ENCODE data around the gene DNAJB1.

The DNAJB1 gene

DNA sequence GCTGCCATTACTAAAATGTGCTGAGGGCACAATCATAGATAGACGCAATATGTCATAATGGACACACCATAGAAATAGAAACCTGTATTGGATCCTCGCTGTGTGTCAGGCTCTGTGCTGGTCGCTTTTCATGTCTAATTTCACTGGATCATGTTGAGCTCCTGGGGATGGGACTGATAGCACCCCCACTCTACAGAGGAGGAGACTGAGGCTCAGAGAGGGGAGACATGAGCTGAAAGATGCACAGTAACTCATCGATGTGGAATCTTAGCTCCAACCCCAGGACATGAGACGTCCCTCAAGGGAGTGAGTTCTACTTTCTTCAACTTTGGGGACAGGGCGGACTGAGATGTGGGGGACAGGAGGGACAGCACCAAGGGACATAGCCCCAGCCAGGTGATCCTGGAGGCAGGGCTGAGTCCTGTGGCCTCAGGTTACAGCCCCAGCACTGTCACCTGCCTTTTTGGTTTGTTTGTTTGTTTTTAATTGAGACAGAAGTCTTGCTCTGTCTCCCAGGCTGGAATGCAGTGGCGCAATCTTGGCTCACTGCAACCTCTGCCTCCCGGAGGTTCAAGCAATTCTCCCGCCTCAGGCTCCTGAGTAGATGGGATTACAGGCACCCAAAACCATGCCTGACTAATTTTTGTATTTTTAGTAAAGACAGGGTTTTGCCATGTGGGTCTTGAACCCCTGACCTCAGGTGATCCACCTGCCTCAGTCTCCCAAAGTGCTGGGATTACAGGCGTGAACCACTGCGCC lies 15.7 kb downstream of the DNAJB1 start:
- TF ChIP-seq, protein P1, sequence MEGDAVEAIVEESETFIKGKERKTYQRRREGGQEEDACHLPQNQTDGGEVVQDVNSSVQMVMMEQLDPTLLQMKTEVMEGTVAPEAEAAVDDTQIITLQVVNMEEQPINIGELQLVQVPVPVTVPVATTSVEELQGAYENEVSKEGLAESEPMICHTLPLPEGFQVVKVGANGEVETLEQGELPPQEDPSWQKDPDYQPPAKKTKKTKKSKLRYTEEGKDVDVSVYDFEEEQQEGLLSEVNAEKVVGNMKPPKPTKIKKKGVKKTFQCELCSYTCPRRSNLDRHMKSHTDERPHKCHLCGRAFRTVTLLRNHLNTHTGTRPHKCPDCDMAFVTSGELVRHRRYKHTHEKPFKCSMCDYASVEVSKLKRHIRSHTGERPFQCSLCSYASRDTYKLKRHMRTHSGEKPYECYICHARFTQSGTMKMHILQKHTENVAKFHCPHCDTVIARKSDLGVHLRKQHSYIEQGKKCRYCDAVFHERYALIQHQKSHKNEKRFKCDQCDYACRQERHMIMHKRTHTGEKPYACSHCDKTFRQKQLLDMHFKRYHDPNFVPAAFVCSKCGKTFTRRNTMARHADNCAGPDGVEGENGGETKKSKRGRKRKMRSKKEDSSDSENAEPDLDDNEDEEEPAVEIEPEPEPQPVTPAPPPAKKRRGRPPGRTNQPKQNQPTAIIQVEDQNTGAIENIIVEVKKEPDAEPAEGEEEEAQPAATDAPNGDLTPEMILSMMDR (IDR thresholded peaks at IDR 0.05; ENCODE audit: control insufficient read depth, extremely low read depth, insufficient read depth): no peak
- no peak overlapping the region for H3K4me3 ChIP-seq (ENCODE audit: low read depth, low read length)
- DNase-seq (ENCODE audit: low read depth): no peak

DNA sequence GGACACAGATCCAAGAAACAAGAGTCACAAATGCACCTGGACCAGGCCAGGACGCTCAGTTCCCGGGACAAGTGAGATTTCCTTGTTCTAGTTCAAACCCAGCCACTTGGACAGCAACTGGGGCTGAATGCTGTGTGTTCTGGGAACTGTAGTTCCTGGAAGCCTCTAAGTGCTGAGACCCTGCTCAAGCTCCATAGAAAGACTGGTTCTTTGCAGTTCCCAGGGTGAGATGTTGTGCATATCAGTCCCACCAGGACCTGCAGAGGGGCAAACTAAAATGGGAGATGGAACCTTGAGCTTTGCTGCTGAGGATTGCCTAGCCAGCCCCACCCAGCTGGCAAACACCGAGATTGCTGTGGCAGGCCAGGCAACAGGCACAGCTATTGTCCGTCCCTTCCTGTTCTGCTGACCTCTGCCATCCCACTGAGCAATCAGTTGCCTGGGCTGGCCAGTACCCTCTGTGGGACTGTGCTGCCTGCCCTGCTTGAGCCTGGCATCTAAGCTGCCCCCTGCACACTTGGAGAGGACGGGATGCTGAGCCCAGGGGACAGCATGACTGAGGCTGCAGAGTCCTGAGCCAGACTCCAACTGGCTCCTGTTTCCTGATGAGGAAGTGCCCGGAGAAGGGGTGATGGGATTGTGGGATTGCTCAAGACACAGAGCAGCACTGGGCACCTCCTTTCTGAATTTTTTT lies 20.8 kb downstream of the DNAJB1 start:
- no peak for DNase-seq (ENCODE audit: low read depth)
- TF ChIP-seq, protein P1 (IDR thresholded peaks at IDR 0.05; ENCODE audit: control insufficient read depth, extremely low read depth, insufficient read depth): no peak
- H3K4me3 ChIP-seq (ENCODE audit: low read depth, low read length): no peak overlapping the region

DNA sequence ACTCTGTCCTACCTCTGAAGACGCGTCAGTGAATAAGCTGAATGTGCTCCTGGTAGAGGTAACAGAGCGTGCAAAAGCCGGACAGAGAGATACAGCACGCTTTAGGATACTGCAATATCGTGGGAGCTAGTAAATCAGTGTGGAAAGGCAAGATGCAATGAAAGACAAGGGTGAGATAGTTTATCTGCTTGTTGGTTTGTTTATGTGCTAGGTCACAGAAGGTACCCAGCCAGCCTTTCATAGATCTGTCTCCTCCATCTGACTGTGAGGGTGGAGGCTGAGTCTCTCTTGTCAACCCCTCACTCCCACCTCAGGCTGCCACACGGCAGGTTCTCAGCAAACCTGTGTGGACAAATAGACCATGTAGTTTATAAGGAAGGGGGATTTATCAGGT lies 21.4 kb downstream of the DNAJB1 start:
- no peak overlapping the region for H3K4me3 ChIP-seq (ENCODE audit: low read depth, low read length)
- DNase-seq (ENCODE audit: low read depth): no peak
- TF ChIP-seq, protein P1 (IDR thresholded peaks at IDR 0.05; ENCODE audit: control insufficient read depth, extremely low read depth, insufficient read depth): no peak

DNA sequence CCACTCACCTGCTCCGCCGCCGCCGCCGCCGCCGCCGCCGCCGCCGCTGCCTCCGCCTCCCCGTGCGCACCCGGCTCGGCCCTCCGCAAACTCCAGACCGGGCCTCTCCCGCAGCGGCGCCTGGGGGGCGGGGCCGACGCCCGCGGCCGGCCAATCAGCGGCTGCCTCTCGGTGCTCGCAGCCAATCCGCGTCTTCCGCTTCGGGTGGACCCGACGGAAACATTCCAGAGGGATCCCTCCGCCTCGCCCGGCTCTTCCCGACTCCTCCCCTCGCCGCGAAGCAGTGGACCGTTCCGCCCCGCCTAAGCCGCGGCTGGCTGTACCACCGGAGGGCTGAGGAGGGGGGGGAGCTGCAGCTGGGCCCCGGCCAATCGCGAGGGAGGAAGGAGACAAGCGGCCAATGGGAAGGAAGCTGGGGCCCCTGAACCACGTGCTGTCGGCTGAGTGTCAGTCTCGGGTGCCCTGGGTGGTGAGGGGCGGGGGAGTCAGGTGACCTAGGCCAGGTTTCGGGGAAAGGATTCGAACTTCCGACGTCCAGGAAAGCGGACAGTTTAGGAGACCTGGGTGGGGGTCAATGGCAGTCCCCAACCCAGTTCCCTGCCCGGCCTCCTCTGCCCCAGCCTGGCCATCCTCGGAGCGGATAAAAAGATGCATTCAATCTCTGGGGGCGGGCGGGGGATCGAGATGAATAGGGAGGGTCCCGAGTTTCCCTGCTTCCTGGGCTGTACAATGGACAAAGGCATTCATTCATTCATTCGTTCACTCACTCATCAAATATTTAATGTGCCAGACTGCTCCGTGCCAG lies 22.0 kb downstream of the DNAJB1 start, which contains the start of gene GIPC1:
Gene GIPC1, minus strand, starts transcription at position 99 of the 805 bp plus-strand sequence. CDS start 13,151 bp downstream, outside the sequence.
- H3K4me3 ChIP-seq (ENCODE audit: low read depth, low read length): peak within 1 kb of the TSS; percentile 85
- peak; percentile 97 for DNase-seq (ENCODE audit: low read depth)
- TF ChIP-seq, protein P1 (IDR thresholded peaks at IDR 0.05; ENCODE audit: control insufficient read depth, extremely low read depth, insufficient read depth): no peak

DNA sequence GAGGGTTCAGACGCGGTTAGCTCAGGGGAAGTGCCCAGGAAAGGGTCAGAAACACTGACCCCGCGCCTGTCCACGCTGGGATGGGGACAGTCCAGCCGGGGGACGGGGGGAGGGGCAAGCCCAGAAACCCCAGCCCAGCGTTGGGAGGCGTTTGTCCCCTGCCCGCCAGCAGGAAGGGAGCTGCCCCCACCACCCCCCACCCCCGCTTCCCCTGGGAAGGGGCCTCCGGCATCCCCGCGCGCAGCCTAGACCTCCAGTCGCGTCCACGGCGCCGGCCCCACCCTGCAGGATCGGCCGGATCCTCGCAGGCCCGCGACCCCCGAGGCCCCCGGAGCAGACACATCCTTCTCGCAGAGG lies 22.5 kb downstream of the DNAJB1 start:
- DNase-seq (ENCODE audit: low read depth): no peak
- peak overlapping the region; percentile 85 for H3K4me3 ChIP-seq (ENCODE audit: low read depth, low read length)
- TF ChIP-seq, protein P1 (IDR thresholded peaks at IDR 0.05; ENCODE audit: control insufficient read depth, extremely low read depth, insufficient read depth): no peak

DNA sequence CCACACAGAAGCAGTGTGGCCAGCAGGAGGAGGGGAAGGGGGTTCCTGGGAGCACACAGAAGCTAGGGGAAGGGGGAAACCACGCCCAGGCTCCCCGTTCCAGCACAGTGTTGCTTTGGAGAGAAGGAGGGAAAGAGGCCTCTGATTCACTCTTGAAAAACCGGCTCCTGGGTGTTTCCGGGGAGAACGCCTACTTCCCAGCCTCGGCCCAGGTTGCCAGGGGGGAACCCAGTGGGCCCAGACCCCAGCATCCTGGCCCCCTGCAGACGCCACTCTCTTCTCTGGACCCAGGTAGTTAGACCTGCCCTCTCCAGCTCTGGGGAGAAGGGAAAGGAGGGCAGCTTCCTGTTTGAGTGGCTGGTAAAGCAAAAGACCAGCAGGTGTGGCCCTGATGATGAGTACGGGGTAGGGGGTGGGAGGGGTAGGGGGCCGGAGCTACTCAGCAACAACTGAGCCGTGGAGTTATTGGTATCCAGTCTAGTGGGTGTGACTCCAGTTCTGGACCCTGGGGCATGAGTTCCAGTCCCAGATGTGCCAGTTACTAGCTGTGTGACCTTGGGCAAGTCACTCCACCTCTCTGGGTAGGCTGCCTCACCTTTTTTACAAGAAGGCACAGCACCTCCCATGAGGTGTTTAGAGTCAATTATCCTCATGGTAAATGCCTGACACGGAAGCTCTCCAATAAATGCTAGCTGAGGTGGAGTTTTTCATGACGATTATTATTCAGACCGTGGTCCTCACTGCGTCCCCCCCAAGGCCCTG lies 23.1 kb downstream of the DNAJB1 start:
- TF ChIP-seq, protein P1 (IDR thresholded peaks at IDR 0.05; ENCODE audit: control insufficient read depth, extremely low read depth, insufficient read depth): no peak
- peak overlapping the region; percentile 85 for H3K4me3 ChIP-seq (ENCODE audit: low read depth, low read length)

More for the DNA sequence above, 23.1 kb downstream of the DNAJB1 start:
- no peak for DNase-seq (ENCODE audit: low read depth)
